Endothelial cell of umbilical vein (primary cell): ENCODE results near the gene DLEC1. TPM values are rescaled to one million over a fixed set of nuclear protein-coding genes. Genes with fewer than 3 reads are reported as not detected.
"Not testable (repeated sequence)": the region's sequence is repeated elsewhere in the genome, so short reads cannot be mapped to it uniquely, and the experiment has no call there.

Experiments
- BruUV-seq: library from RNA; stranded (reverse); fragments of 400-500 nt; replicated peaks from 2 replicates; lab custom pipeline; 2021; lab: Mats Ljungman, UMichigan
- CTCF ChIA-PET: fragments of 300-600, 350-600 bp; sonication (Branson Sonifier 250); formaldehyde crosslinking; loops from one replicate; lab custom pipeline; 2021; ENCODE audit warnings: antibody characterized with exemption, inconsistent platforms; lab: Charles Lee
- POLR2A ChIA-PET: fragments of 300-600, 350-600 bp; sonication (Branson Sonifier 250); formaldehyde crosslinking; loops from one replicate; lab custom pipeline; 2021; ENCODE audit warnings: antibody characterized with exemption, inconsistent platforms; lab: Charles Lee
- DNase-seq: peaks from one replicate; pipeline ENCODE4 v3.0.0-alpha.2; 2011; ENCODE audit warnings: low read depth, low spot score
- FAIRE-seq: peaks from 2 replicates; lab custom pipeline; 2011; peaks lifted over from hg19 to GRCh38; lab: Jason Lieb, UNC
- H2AFZ ChIP-seq: 2 replicates; pipeline ENCODE4 v1.6.0; 2012; ENCODE audit warnings: low read depth, low read length, control low read depth, inconsistent platforms
- H3K27ac ChIP-seq: 2 replicates; pipeline ENCODE4 v1.5.1; 2011; ENCODE audit warnings: low read depth, mild to moderate bottlenecking, control low read depth, low read length, moderate library complexity; ENCODE audit not compliant: insufficient read depth
- H3K27me3 ChIP-seq, 2 experiments: 2 replicates each; pipeline versions ENCODE4 v1.6.0 to v1.6.1; 2011; ENCODE audit warnings: low read length in 2 of 2, mixed read lengths in 1 of 2; ENCODE audit not compliant: control insufficient read depth in 2 of 2, insufficient read depth in 2 of 2
- H3K36me3 ChIP-seq, 2 experiments: 2 replicates in 1 of 2; 3 replicates in 1 of 2; pipeline ENCODE4 v1.5.1; 2011; ENCODE audit warnings: low read length in 2 of 2, mild to moderate bottlenecking in 1 of 2, moderate library complexity in 1 of 2; ENCODE audit not compliant: control insufficient read depth in 2 of 2, insufficient read depth in 2 of 2; ENCODE audit errors: extremely low read depth in 1 of 2
- H3K4me1 ChIP-seq: 3 replicates; pipeline ENCODE4 v1.5.1; 2011; ENCODE audit warnings: mild to moderate bottlenecking, low read length; ENCODE audit not compliant: control insufficient read depth, insufficient read depth; ENCODE audit errors: extremely low read depth
- H3K4me2 ChIP-seq: 2 replicates; pipeline ENCODE4 v1.6.1; 2011; ENCODE audit warnings: low read length, control low read depth, mixed read lengths; ENCODE audit not compliant: insufficient read depth
- H3K4me3 ChIP-seq, 3 experiments: fragments of 200-600 bp in 1 of 3; sonication (generic), shearing (Covaris generic) in 1 of 3; replicated peaks in 1 of 3; 2 replicates each; pipeline ENCODE4 v1.5.1; 2011 to 2016; ENCODE audit warnings: control low read depth in 3 of 3, low read length in 3 of 3, mild to moderate bottlenecking in 2 of 3, inconsistent platforms in 1 of 3, low read depth in 1 of 3, moderate library complexity in 1 of 3; ENCODE audit not compliant: insufficient read depth in 1 of 3
- H3K79me2 ChIP-seq: 2 replicates; pipeline ENCODE4 v1.6.0; 2012; ENCODE audit warnings: low read length, inconsistent platforms; ENCODE audit not compliant: control insufficient read depth, insufficient read depth
- H3K9ac ChIP-seq: replicated peaks from 2 replicates; pipeline ENCODE3; 2011; ENCODE audit warnings: low read length, control low read depth; ENCODE audit not compliant: insufficient read depth; ENCODE audit errors: extremely low read depth
- H3K9me1 ChIP-seq: replicated peaks from 3 replicates; pipeline ENCODE4 v1.6.0; 2011; ENCODE audit warnings: mild to moderate bottlenecking, low read length; ENCODE audit not compliant: control insufficient read depth, insufficient read depth; ENCODE audit errors: extremely low read depth
- H3K9me3 ChIP-seq: replicated peaks from 2 replicates; pipeline ENCODE4 v1.5.1; 2012; ENCODE audit warnings: low read length, inconsistent platforms; ENCODE audit not compliant: control insufficient read depth, insufficient read depth
- H4K20me1 ChIP-seq: replicated peaks from 2 replicates; pipeline ENCODE3; 2011; ENCODE audit warnings: mild to moderate bottlenecking, low read length; ENCODE audit not compliant: control insufficient read depth, insufficient read depth; ENCODE audit errors: extremely low read depth
- CTCF ChIP-seq, 2 donors: IDR thresholded peaks; 1 replicate in 1 of 2; 2 replicates in 1 of 2; pipeline ENCODE4 v1.5.1; 2011; ENCODE audit warnings: low read length in 2 of 2, mild to moderate bottlenecking in 2 of 2, moderate library complexity in 2 of 2, control low read depth in 1 of 2, inconsistent platforms in 1 of 2, low read depth in 1 of 2; ENCODE audit not compliant: insufficient read depth in 1 of 2; ENCODE audit errors: extremely low read depth in 1 of 2
- EZH2 ChIP-seq: IDR thresholded peaks from 2 replicates; pipeline ENCODE4 v1.6.1; 2012; ENCODE audit warnings: borderline replicate concordance, low read depth, mild to moderate bottlenecking, moderate library complexity, low read length, inconsistent platforms; ENCODE audit not compliant: severe bottlenecking
- FOS ChIP-seq: IDR thresholded peaks from 2 replicates; pipeline ENCODE4 v1.6.1; 2011; ENCODE audit warnings: mild to moderate bottlenecking, low read length, moderate library complexity, borderline replicate concordance; ENCODE audit not compliant: insufficient read depth
- GATA2 ChIP-seq: IDR thresholded peaks from 2 replicates; pipeline ENCODE4 v1.7.0; 2011; ENCODE audit warnings: low read depth, mild to moderate bottlenecking, moderate library complexity, mixed read lengths, low read length; ENCODE audit not compliant: insufficient read length, insufficient read depth
- JUN ChIP-seq: IDR thresholded peaks from 2 replicates; pipeline ENCODE4 v1.6.1; 2011; ENCODE audit warnings: borderline replicate concordance, low read depth; ENCODE audit not compliant: insufficient read length, insufficient read depth
- MAX ChIP-seq: IDR thresholded peaks from 2 replicates; pipeline ENCODE4 v1.6.1; 2011; ENCODE audit not compliant: insufficient read depth, insufficient read length
- MYC ChIP-seq: IDR thresholded peaks from one replicate; pipeline ENCODE4 v1.6.1; 2011; ENCODE audit warnings: mild to moderate bottlenecking, low read depth, low read length
- POLR2A ChIP-seq: IDR thresholded peaks from 2 replicates; pipeline ENCODE4 v1.6.1; 2012; ENCODE audit warnings: low read depth, mild to moderate bottlenecking, control low read depth, low read length
- POLR2AphosphoS5 ChIP-seq: IDR thresholded peaks from 2 replicates; pipeline ENCODE4 v1.6.1; 2012; ENCODE audit warnings: low read depth, mild to moderate bottlenecking, control low read depth, low read length, moderate library complexity; ENCODE audit not compliant: insufficient read depth
- dilution Hi-C: fragments of 300-500 bp; cut with MboI; formaldehyde crosslinking; loops from one replicate; pipeline ENCODE4 v1.15.0; 2019; ENCODE audit warnings: low sequenced_read_pairs; ENCODE audit not compliant: extremely low pct_ligation_motif_present
- intact Hi-C: fragments of 100-400 bp; cut with micrococcal nuclease; formaldehyde crosslinking; loops from one replicate; pipeline ENCODE4 v1.10.0; 2022
- polyA plus RNA-seq, 4 experiments: library from polyadenylated mRNA; depleted of rRNA in 3 of 4; stranded (reverse) in 3 of 4; unstranded in 1 of 4; fragments of >200 nt; gene quantifications; 2 replicates each; pipeline versions ENCODE4 v1.2.1 to v1.2.3, GENCODE V29; 2011 to 2012; ENCODE audit warnings: missing spikeins in 1 of 4
- total RNA-seq: library from RNA; stranded (reverse); gene quantifications from 2 replicates; pipeline ENCODE4 v1.2.3, GENCODE V29; 2021

The DLEC1 gene
- total and polyA plus RNA-seq, 2 donors (not counting 3 experiments of a cell fraction or from before 2014, with no cell fraction given): not detected

DNA sequence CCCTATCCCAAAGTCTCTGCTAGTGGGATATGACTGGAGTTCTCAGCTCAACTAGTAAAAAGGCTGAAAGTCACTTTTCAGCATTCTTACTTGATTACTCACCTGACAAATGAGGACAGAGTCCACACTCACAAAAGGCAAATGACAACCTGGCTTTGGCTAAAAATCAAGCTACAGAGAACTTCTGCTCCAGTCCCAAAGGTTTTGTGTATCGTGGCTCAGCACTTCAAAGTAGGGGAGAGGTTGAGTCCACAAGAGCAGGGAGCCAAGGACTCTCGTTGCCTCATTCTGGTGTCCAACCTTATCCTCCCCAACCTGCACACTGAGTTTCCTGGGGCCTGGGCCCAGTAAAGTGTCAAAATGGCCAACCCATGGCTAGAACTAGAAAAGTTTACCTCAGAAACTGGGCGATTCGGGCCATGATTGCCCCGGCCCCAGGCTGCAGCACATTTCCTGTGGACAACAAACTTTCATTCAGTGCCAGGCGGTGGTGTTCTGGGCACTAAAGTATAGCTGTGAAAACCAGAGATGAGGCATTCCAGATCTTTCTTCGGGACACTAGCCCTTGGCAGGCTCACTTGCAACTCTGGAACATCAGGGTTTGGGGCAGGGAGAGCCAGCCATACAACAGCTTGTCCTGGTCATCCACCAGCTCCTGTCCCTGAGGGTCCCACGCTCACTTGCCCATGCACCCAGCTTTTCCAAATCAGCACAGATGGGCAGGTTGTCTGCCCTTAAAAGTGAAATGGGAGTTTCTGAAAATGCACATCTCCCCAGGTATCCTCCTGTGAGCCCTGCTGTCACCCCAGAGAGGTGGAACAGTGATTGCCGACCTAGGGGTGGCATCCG, 94.8 kb downstream of the DLEC1 start:
- peaks cover 2 to 21% of the 10 kb centered on the region in 2 experiments for H3K36me3 ChIP-seq
- no TSS peak for BruUV-seq
- dilution Hi-C loops: no loop called here
- H3K9ac ChIP-seq: no peak overlapping the region
- DNase-seq (no peak), FAIRE-seq (no peak)
- TF ChIP-seq FOS (no peak), GATA2 (no peak), POLR2AphosphoS5 (no peak), CTCF (IDR thresholded peaks at IDR 0.05; ENCODE audit: extremely low read depth in 1 of 2, insufficient read depth in 1 of 2, low read depth in 1 of 2, low read length in 2 of 2) (no peak), EZH2 (no peak), MYC (no peak), JUN (no peak), POLR2A (no peak), MAX (no peak)
- CTCF ChIA-PET: interaction anchor here (0.8 to 1.2 kb wide), 2 partner anchors 14 to 164 kb away, joined by 3 to 8 read pairs; no protein-coding TSS in a partner anchor
- intact Hi-C loops: loop anchor here (10.0 kb wide), 2 partner anchors 279 to 521 kb away; no protein-coding TSS in a partner anchor
- peaks cover 11% of the 10 kb centered on the region for H3K79me2 ChIP-seq
- H3K9me1 ChIP-seq: no peaks in the 10 kb centered on the region
- POLR2A ChIA-PET: no interaction called here
- H3K4me1 ChIP-seq: peaks cover 14% of the 10 kb centered on the region
- no peaks in the 10 kb centered on the region for H3K27me3 ChIP-seq
- H3K4me3 ChIP-seq: no peak overlapping the region
- no peaks in the 10 kb centered on the region for H3K9me3 ChIP-seq
- no peaks in the 10 kb centered on the region for H4K20me1 ChIP-seq
- H2AFZ ChIP-seq: no peak overlapping the region
- H3K4me2 ChIP-seq: no peak overlapping the region
- no peak overlapping the region for H3K27ac ChIP-seq

- H3K9me3 ChIP-seq, H4K20me1 ChIP-seq, dilution Hi-C loops, H3K4me3 ChIP-seq, H3K9ac ChIP-seq, H3K27me3 ChIP-seq, CTCF ChIA-PET, FAIRE-seq, H3K9me1 ChIP-seq, H3K4me2 ChIP-seq, DNase-seq, H2AFZ ChIP-seq, POLR2A ChIA-PET, BruUV-seq, H3K27ac ChIP-seq: not testable (repeated sequence)
- intact Hi-C loops: loop anchor here (5.0 to 10.0 kb wide), 6 partner anchors 98 to 520 kb away; partner anchors contain the start of gene EXOG
- Histone ChIP-seq H3K36me3 (peaks cover 0 to 14% of the 10 kb centered on the region in 2 experiments), H3K79me2 (peaks cover 11% of the 10 kb centered on the region), H3K4me1 (peaks cover 22% of the 10 kb centered on the region)
These were observed 95.6 kb downstream of the DLEC1 start for GRCh38 chr3:38134517-38135143.
